A673 (cell line): ENCODE measurements around the gene SMIM44. TPM values are rescaled to one million over a fixed set of nuclear protein-coding genes. Genes with fewer than 3 reads are reported as not detected.

Experiments
- BruUV-seq: library from RNA; stranded (reverse); fragments of 400-500 nt; replicated peaks from 2 replicates; lab custom pipeline; 2021; lab: Mats Ljungman, UMichigan
- CTCF ChIA-PET: fragments of 300-600 bp; sonication (Branson Sonifier 250); formaldehyde crosslinking; loops from one replicate; lab custom pipeline; 2022; ENCODE audit warnings: antibody characterized with exemption; lab: Charles Lee
- POLR2A ChIA-PET: fragments of 300-600 bp; sonication (Branson Sonifier 250); formaldehyde crosslinking; loops from one replicate; lab custom pipeline; 2022; ENCODE audit warnings: antibody characterized with exemption; ENCODE audit not compliant: low non-redundant PET; lab: Charles Lee
- DNase-seq: peaks from one replicate; pipeline ENCODE4 v3.0.0-alpha.2; 2015; ENCODE audit warnings: low spot score
- H3K27ac ChIP-seq: fragments of 200-600 bp; sonication (generic); 2 replicates; pipeline ENCODE4 v1.5.1; 2016; ENCODE audit warnings: mixed run types, low read depth, mild to moderate bottlenecking, mixed read lengths, antibody characterized with exemption, low read length; ENCODE audit not compliant: poor library complexity, severe bottlenecking
- H3K27me3 ChIP-seq: fragments of 200-600 bp; sonication (generic); replicated peaks from 2 replicates; pipeline ENCODE4 v1.6.1; 2017; ENCODE audit warnings: mixed run types, low read depth, mild to moderate bottlenecking, mixed read lengths, antibody characterized with exemption, low read length; ENCODE audit not compliant: insufficient read depth, poor library complexity
- H3K36me3 ChIP-seq: fragments of 200-600 bp; sonication (generic); 2 replicates; pipeline ENCODE4 v1.6.1; 2016; ENCODE audit warnings: mixed run types, mild to moderate bottlenecking, mixed read lengths, antibody characterized with exemption, low read length; ENCODE audit not compliant: insufficient read depth, poor library complexity, severe bottlenecking
- H3K4me1 ChIP-seq: fragments of 200-600 bp; sonication (generic); 2 replicates; pipeline ENCODE4 v1.6.1; 2017; ENCODE audit warnings: mixed run types, mild to moderate bottlenecking, mixed read lengths, antibody characterized with exemption, low read length; ENCODE audit not compliant: insufficient read depth, poor library complexity, severe bottlenecking
- H3K4me3 ChIP-seq: fragments of 200-600 bp; sonication (generic); 2 replicates; pipeline ENCODE4 v1.5.1; 2016; ENCODE audit warnings: low read depth, mixed run types, mild to moderate bottlenecking, mixed read lengths, low read length; ENCODE audit not compliant: poor library complexity, severe bottlenecking
- H3K9me3 ChIP-seq: fragments of 200-600 bp; sonication (generic); 2 replicates; pipeline ENCODE4 v1.6.1; 2016; ENCODE audit warnings: mixed run types, low read depth, mild to moderate bottlenecking, mixed read lengths, antibody characterized with exemption, low read length; ENCODE audit not compliant: poor library complexity, severe bottlenecking
- EZH2 ChIP-seq: fragments of 200-600 bp; sonication (generic); IDR thresholded peaks from 2 replicates; pipeline ENCODE4 v1.6.1; 2017; ENCODE audit warnings: borderline replicate concordance, low read depth, mild to moderate bottlenecking, mixed read lengths, antibody characterized with exemption, low read length; ENCODE audit not compliant: poor library complexity, severe bottlenecking
- intact Hi-C: fragments of 100-400 bp; cut with micrococcal nuclease; formaldehyde crosslinking; loops from one replicate; pipeline ENCODE4 v1.10.0; 2022; ENCODE audit not compliant: unreplicated experiment
- total RNA-seq: library from RNA; stranded (reverse); gene quantifications from 2 replicates; pipeline ENCODE4 v1.2.3, GENCODE V29; 2021
- TF ChIP-seq, protein P1 (sequence below): fragments of 300-800, 200-600 bp; sonication (generic); conservative IDR thresholded peaks from 2 replicates; pipeline ENCODE4 v1.5.1; 2017; ENCODE audit warnings: low read depth, mild to moderate bottlenecking, antibody characterized with exemption, low read length, moderate library complexity, mixed read lengths

Gene SMIM44
- total RNA-seq, 1 experiment from 2014 or later, result not detected

- no peak for DNase-seq
- Histone ChIP-seq H3K27me3 (no peaks in the 10 kb centered on the region), H3K4me3 (no peak overlapping the region), H3K36me3 (peaks cover 44% of the 10 kb centered on the region), H3K27ac (peak overlapping the region; percentile 23), H3K9me3 (no peaks in the 10 kb centered on the region), H3K4me1 (peaks cover 6% of the 10 kb centered on the region)
- no TSS peak for BruUV-seq
- CTCF ChIA-PET, result interaction anchor here (1.0 kb wide), 1 partner anchor 103 kb away, joined by 4 read pairs; no protein-coding TSS in a partner anchor
- intact Hi-C loops, result no loop called here
- POLR2A ChIA-PET, result no interaction called here
- no peak for TF ChIP-seq EZH2
- TF ChIP-seq, protein P1, sequence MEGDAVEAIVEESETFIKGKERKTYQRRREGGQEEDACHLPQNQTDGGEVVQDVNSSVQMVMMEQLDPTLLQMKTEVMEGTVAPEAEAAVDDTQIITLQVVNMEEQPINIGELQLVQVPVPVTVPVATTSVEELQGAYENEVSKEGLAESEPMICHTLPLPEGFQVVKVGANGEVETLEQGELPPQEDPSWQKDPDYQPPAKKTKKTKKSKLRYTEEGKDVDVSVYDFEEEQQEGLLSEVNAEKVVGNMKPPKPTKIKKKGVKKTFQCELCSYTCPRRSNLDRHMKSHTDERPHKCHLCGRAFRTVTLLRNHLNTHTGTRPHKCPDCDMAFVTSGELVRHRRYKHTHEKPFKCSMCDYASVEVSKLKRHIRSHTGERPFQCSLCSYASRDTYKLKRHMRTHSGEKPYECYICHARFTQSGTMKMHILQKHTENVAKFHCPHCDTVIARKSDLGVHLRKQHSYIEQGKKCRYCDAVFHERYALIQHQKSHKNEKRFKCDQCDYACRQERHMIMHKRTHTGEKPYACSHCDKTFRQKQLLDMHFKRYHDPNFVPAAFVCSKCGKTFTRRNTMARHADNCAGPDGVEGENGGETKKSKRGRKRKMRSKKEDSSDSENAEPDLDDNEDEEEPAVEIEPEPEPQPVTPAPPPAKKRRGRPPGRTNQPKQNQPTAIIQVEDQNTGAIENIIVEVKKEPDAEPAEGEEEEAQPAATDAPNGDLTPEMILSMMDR, result no peak
Measured at GRCh38 chr19:3441089-3441985, 41.9 kb downstream of the SMIM44 start.

- intact Hi-C loops, result no loop called here
- H3K36me3 ChIP-seq, result peaks cover 35% of the 10 kb centered on the region
- no peaks in the 10 kb centered on the region for H3K27me3 ChIP-seq
- TF ChIP-seq EZH2, result no peak
- TF ChIP-seq, protein P1, result peak; percentile 55
- no peak overlapping the region for H3K27ac ChIP-seq
- POLR2A ChIA-PET, result no interaction called here
- H3K4me3 ChIP-seq, result no peak overlapping the region
- H3K9me3 ChIP-seq, result no peaks in the 10 kb centered on the region
- CTCF ChIA-PET, result interaction anchor here (0.9 kb wide), 1 partner anchor 11 kb away, joined by 3 read pairs; no protein-coding TSS in a partner anchor
- no TSS peak for BruUV-seq
- peaks cover 9% of the 10 kb centered on the region for H3K4me1 ChIP-seq
- DNase-seq, result peak; percentile 45
Measured at GRCh38 chr19:3440082-3440481, 43.2 kb downstream of the SMIM44 start.

DNA sequence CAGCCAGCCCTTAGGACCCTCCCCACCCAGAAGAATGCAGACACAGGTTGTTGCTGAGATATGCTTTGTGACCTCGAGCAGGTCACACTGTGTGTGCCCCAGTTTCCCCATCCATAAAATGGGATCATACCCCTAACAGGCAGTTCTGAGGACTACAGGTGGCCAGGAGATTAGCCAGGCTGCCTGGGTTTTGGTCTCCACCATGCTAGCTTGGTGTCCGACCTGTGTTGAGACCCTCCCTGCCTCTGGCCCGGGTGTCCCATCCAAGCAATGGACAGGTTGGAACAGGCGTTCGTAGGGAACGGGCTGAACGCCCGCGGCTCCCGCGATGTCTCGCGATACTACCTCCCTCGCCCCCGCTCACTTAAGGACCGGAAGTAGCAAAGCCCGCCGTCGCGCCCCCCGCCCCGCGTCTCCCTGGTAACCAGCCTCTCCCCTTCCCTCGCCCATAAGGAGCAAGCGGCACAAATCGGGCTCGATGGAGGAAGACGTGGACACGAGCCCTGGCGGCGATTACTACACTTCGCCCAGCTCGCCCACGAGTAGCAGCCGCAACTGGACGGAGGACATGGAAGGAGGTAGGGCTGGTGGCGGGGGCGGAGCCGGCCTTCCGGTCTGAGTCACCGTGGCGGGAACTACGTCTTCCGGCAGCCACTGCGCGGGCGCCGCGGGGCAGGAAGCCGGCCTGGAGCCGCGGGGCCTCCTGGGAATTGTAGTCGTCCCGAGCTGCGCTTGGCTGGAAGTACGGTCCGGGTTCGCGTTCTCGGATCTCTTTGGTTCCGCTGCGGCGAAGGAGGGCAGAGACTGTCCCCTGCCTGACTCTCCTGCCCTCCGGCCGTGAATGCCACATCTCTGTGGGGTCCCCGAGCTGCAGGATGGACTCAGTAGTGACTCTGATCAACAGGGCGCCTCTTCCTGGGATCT lies 48.3 kb downstream of the SMIM44 start:
- Histone ChIP-seq H3K36me3 (peaks cover 49% of the 10 kb centered on the region), H3K9me3 (no peaks in the 10 kb centered on the region), H3K4me1 (peaks cover 4% of the 10 kb centered on the region), H3K27ac (peak overlapping the region; percentile 94), H3K27me3 (no peaks in the 10 kb centered on the region), H3K4me3 (peak overlapping the region; percentile 53)
- POLR2A ChIA-PET, result no interaction called here
- no peak for TF ChIP-seq EZH2
- TF ChIP-seq, protein P1, result no peak
- BruUV-seq, result no TSS peak
- intact Hi-C loops, result no loop called here
- peak; percentile 97 for DNase-seq
- CTCF ChIA-PET, result no interaction called here
